Measurements from ENCODE around the gene PCIF1.

PCIF1 gene

GRCh38 chr20:45971675-45972499 is 37.4 kb downstream of the PCIF1 start, which contains the start of gene ZNF335:
TSS of gene ZNF335 (minus strand) at chr20:45972203. CDS start at chr20:45971410, 793 bp downstream.
- Histone ChIP-seq H3K36me3 (replicated peaks in 1 of 2; ENCODE audit: control insufficient read depth in 2 of 2, insufficient read depth in 2 of 2, low read length in 2 of 2) (peaks cover 24 to 27% of the 10 kb centered on the region in 2 donors), H2BK120ac (ENCODE audit: low read depth, low read length) (peak within 1 kb of the TSS; percentile 99), H4K91ac (ENCODE audit: low read depth, low read length, poor library complexity) (peak within 1 kb of the TSS; percentile 56), H3K27ac (replicated peaks; ENCODE audit: low read length) (peak within 1 kb of the TSS; percentile 98), H3K4me2 (ENCODE audit: insufficient read depth, low read length, poor library complexity, severe bottlenecking) (peak within 1 kb of the TSS; percentile 94), H3K9ac (ENCODE audit: low read depth, low read length, poor library complexity) (peak within 1 kb of the TSS; percentile 91), H2BK12ac (ENCODE audit: low read length) (no peak within 1 kb of the TSS), H3K4me3 (ENCODE audit: low read length in 2 of 2) (peak within 1 kb of the TSS; percentile 69 to 91), H3K79me1 (ENCODE audit: low read depth, low read length) (peaks cover 9% of the 10 kb centered on the region), H3K23ac (ENCODE audit: low read depth, low read length, poor library complexity) (peak within 1 kb of the TSS; percentile 66), H2BK5ac (ENCODE audit: low read length) (peak within 1 kb of the TSS; percentile 98), H3K18ac (ENCODE audit: low read length) (peak within 1 kb of the TSS; percentile 99), H2AFZ (ENCODE audit: low read length) (peak within 1 kb of the TSS; percentile 95), H3K9me3 (replicated peaks in 1 of 2; ENCODE audit: control insufficient read depth in 2 of 2, insufficient read depth in 1 of 2, low read depth in 1 of 2, low read length in 2 of 2) (no peaks in the 10 kb centered on the region), H3K14ac (ENCODE audit: low read length) (peak within 1 kb of the TSS; percentile 47), H2BK15ac (ENCODE audit: low read length) (peak within 1 kb of the TSS; percentile 67), H4K8ac (ENCODE audit: low read depth, low read length) (peak within 1 kb of the TSS; percentile 97), H3K27me3 (ENCODE audit: control insufficient read depth in 3 of 3, insufficient read depth in 3 of 3, low read depth in 1 of 3, low read length in 3 of 3) (peaks cover 0 to 10% (median 0%) of the 10 kb centered on the region in 3 experiments), H2AK5ac (ENCODE audit: low read depth, low read length) (peak within 1 kb of the TSS; percentile 93), H3K4me1 (ENCODE audit: control insufficient read depth in 2 of 2, insufficient read depth in 1 of 2, low read depth in 1 of 2, low read length in 2 of 2) (peaks cover 7 to 9% of the 10 kb centered on the region in 2 donors), H3K4ac (ENCODE audit: low read length) (peak within 1 kb of the TSS; percentile 85)
- no CpG with 5 or more reads among the region's 72 CpGs for WGBS, 2 donors (ENCODE audit: extremely low coverage in 2 of 2, insufficient read length in 2 of 2, insufficient replicate concordance in 1 of 2)
- peak; percentile 98 for DNase-seq (ENCODE audit: low spot score)

GRCh38 chr20:45972500-45973183 is 38.2 kb downstream of the PCIF1 start:
- Histone ChIP-seq H2BK120ac (ENCODE audit: low read depth, low read length) (no peak overlapping the region), H3K4ac (ENCODE audit: low read length) (no peak overlapping the region), H3K9ac (ENCODE audit: low read depth, low read length, poor library complexity) (no peak overlapping the region), H3K4me1 (ENCODE audit: control insufficient read depth in 2 of 2, insufficient read depth in 1 of 2, low read depth in 1 of 2, low read length in 2 of 2) (peaks cover 7 to 9% of the 10 kb centered on the region in 2 donors), H2AFZ (ENCODE audit: low read length) (peak overlapping the region; percentile 95), H3K14ac (ENCODE audit: low read length) (no peak overlapping the region), H2BK12ac (ENCODE audit: low read length) (no peak overlapping the region), H3K27me3 (ENCODE audit: control insufficient read depth in 3 of 3, insufficient read depth in 3 of 3, low read depth in 1 of 3, low read length in 3 of 3) (peaks cover 0 to 12% (median 0%) of the 10 kb centered on the region in 3 experiments), H3K23ac (ENCODE audit: low read depth, low read length, poor library complexity) (peak overlapping the region; percentile 66), H3K18ac (ENCODE audit: low read length) (no peak overlapping the region), H3K27ac (replicated peaks; ENCODE audit: low read length) (no peak overlapping the region), H4K91ac (ENCODE audit: low read depth, low read length, poor library complexity) (no peak overlapping the region), H3K4me2 (ENCODE audit: insufficient read depth, low read length, poor library complexity, severe bottlenecking) (peak overlapping the region; percentile 94), H2BK15ac (ENCODE audit: low read length) (no peak overlapping the region), H3K79me1 (ENCODE audit: low read depth, low read length) (peaks cover 9% of the 10 kb centered on the region), H3K9me3 (replicated peaks in 1 of 2; ENCODE audit: control insufficient read depth in 2 of 2, insufficient read depth in 1 of 2, low read depth in 1 of 2, low read length in 2 of 2) (no peaks in the 10 kb centered on the region), H2AK5ac (ENCODE audit: low read depth, low read length) (no peak overlapping the region), H4K8ac (ENCODE audit: low read depth, low read length) (no peak overlapping the region), H3K36me3 (replicated peaks in 1 of 2; ENCODE audit: control insufficient read depth in 2 of 2, insufficient read depth in 2 of 2, low read length in 2 of 2) (peaks cover 16 to 19% of the 10 kb centered on the region in 2 donors), H2BK5ac (ENCODE audit: low read length) (peak overlapping the region; percentile 98), H3K4me3 (ENCODE audit: low read length in 2 of 2) (peak overlapping the region; percentile 48 to 69)
- no CpG with 5 or more reads among the region's 29 CpGs for WGBS, 2 donors (ENCODE audit: extremely low coverage in 2 of 2, insufficient read length in 2 of 2, insufficient replicate concordance in 1 of 2)
- no peak for DNase-seq (ENCODE audit: low spot score)

GRCh38 chr20:45974896-45975565 is 40.5 kb downstream of the PCIF1 start:
- Histone ChIP-seq H3K27ac (replicated peaks; ENCODE audit: low read length) (no peak overlapping the region), H3K4me1 (ENCODE audit: control insufficient read depth in 2 of 2, insufficient read depth in 1 of 2, low read depth in 1 of 2, low read length in 2 of 2) (peaks cover 7% of the 10 kb centered on the region in 2 donors), H3K4ac (ENCODE audit: low read length) (no peak overlapping the region), H3K18ac (ENCODE audit: low read length) (no peak overlapping the region), H3K36me3 (replicated peaks in 1 of 2; ENCODE audit: control insufficient read depth in 2 of 2, insufficient read depth in 2 of 2, low read length in 2 of 2) (peaks cover 0 to 1% of the 10 kb centered on the region in 2 donors), H2BK120ac (ENCODE audit: low read depth, low read length) (no peak overlapping the region), H3K27me3 (ENCODE audit: control insufficient read depth in 3 of 3, insufficient read depth in 3 of 3, low read depth in 1 of 3, low read length in 3 of 3) (peaks cover 0 to 19% (median 0%) of the 10 kb centered on the region in 3 experiments), H3K23ac (ENCODE audit: low read depth, low read length, poor library complexity) (no peak overlapping the region), H3K4me3 (ENCODE audit: low read length in 2 of 2) (no peak overlapping the region), H2AFZ (ENCODE audit: low read length) (no peak overlapping the region), H2AK5ac (ENCODE audit: low read depth, low read length) (peak overlapping the region; percentile 56), H2BK5ac (ENCODE audit: low read length) (no peak overlapping the region), H3K4me2 (ENCODE audit: insufficient read depth, low read length, poor library complexity, severe bottlenecking) (no peak overlapping the region), H3K9ac (ENCODE audit: low read depth, low read length, poor library complexity) (no peak overlapping the region), H3K9me3 (replicated peaks in 1 of 2; ENCODE audit: control insufficient read depth in 2 of 2, insufficient read depth in 1 of 2, low read depth in 1 of 2, low read length in 2 of 2) (no peaks in the 10 kb centered on the region), H2BK12ac (ENCODE audit: low read length) (peak overlapping the region; percentile 22), H3K14ac (ENCODE audit: low read length) (no peak overlapping the region), H4K8ac (ENCODE audit: low read depth, low read length) (no peak overlapping the region), H4K91ac (ENCODE audit: low read depth, low read length, poor library complexity) (no peak overlapping the region), H3K79me1 (ENCODE audit: low read depth, low read length) (peaks cover 7% of the 10 kb centered on the region), H2BK15ac (ENCODE audit: low read length) (no peak overlapping the region)
- WGBS, 2 donors (ENCODE audit: extremely low coverage in 2 of 2, insufficient read length in 2 of 2, insufficient replicate concordance in 1 of 2): no CpG with 5 or more reads among the region's 7 CpGs
- no peak for DNase-seq (ENCODE audit: low spot score)

All from neuronal stem cell (in vitro differentiated cells).